ENCODE data around the gene LRRC56.
A peak's percentile ranks its signal among the peaks of the same experiment; 100 is the strongest.
"Not testable (repeated sequence)": the region's sequence is repeated elsewhere in the genome, so short reads cannot be mapped to it uniquely, and the experiment has no call there.

The LRRC56 gene

GRCh38 chr11:515131-515530, 22.2 kb upstream of the LRRC56 start:
- Histone ChIP-seq H3K4me3 (ENCODE audit: low read depth, low read length) (no peak overlapping the region), H3K4me1 (ENCODE audit: control insufficient read depth, insufficient read depth, low read length) (no peaks in the 10 kb centered on the region), H3K9me3 (ENCODE audit: control insufficient read depth, insufficient read depth, low read depth, low read length) (no peaks in the 10 kb centered on the region), H3K27ac (ENCODE audit: extremely low read depth, low read depth, low read length) (no peak overlapping the region), H3K36me3 (ENCODE audit: control insufficient read depth in 2 of 2, insufficient read depth in 1 of 2, low read length in 2 of 2) (peaks cover 0 to 8% of the 10 kb centered on the region in 2 experiments; a peak in 1 of 3 replicates)
- no peak for TF ChIP-seq ZNF366 (tag by site-specific recombination; conservative IDR thresholded peaks at IDR 0.05)
- ChIA-PET CTCF (no interaction called here), POLR2A (no interaction called here)

- Histone ChIP-seq H3K4me3 (ENCODE audit: low read depth, low read length) (no peak overlapping the region), H3K27ac (ENCODE audit: extremely low read depth, low read depth, low read length) (no peak overlapping the region), H3K36me3 (ENCODE audit: control insufficient read depth in 2 of 2, insufficient read depth in 1 of 2, low read length in 2 of 2) (peaks cover 0 to 7% of the 10 kb centered on the region in 2 experiments; a peak in 1 of 3 replicates), H3K9me3 (ENCODE audit: control insufficient read depth, insufficient read depth, low read depth, low read length) (no peaks in the 10 kb centered on the region), H3K4me1 (ENCODE audit: control insufficient read depth, insufficient read depth, low read length) (no peaks in the 10 kb centered on the region)
- ChIA-PET CTCF (interaction anchor here (0.9 kb wide), 1 partner anchor 19 kb away, joined by 4 read pairs; no protein-coding TSS in a partner anchor), POLR2A (no interaction called here)
- TF ChIP-seq SETDB1 (IDR thresholded peaks at IDR 0.05; ENCODE audit: insufficient read length, low read length) (peak; percentile 47), ZBTB20 (tag by site-specific recombination; IDR thresholded peaks at IDR 0.05) (no peak)
These were observed 20.9 kb upstream of the LRRC56 start for GRCh38 chr11:516400-516799.

GRCh38 chr11:516918-517685, 20.2 kb upstream of the LRRC56 start:
- H3K9me3 ChIP-seq (ENCODE audit: control insufficient read depth, insufficient read depth, low read depth, low read length); H3K36me3 ChIP-seq (ENCODE audit: control insufficient read depth in 2 of 2, insufficient read depth in 1 of 2, low read length in 2 of 2); POLR2A ChIA-PET; H3K4me3 ChIP-seq (ENCODE audit: low read depth, low read length); H3K4me1 ChIP-seq (ENCODE audit: control insufficient read depth, insufficient read depth, low read length); H3K27ac ChIP-seq (ENCODE audit: extremely low read depth, low read depth, low read length): not testable (repeated sequence)
- CTCF ChIA-PET: interaction anchor here (0.9 kb wide), 2 partner anchors 10 to 19 kb away, joined by 4 read pairs; no protein-coding TSS in a partner anchor

GRCh38 chr11:518463-519202, 18.7 kb upstream of the LRRC56 start:
- Histone ChIP-seq H3K9me3 (ENCODE audit: control insufficient read depth, insufficient read depth, low read depth, low read length) (no peaks in the 10 kb centered on the region), H3K4me1 (ENCODE audit: control insufficient read depth, insufficient read depth, low read length) (no peaks in the 10 kb centered on the region), H3K36me3 (ENCODE audit: control insufficient read depth in 2 of 2, insufficient read depth in 1 of 2, low read length in 2 of 2) (peaks cover 0 to 3% of the 10 kb centered on the region in 2 experiments; a peak in 1 of 3 replicates), H3K27ac (ENCODE audit: extremely low read depth, low read depth, low read length) (no peak overlapping the region), H3K4me3 (ENCODE audit: low read depth, low read length) (no peak overlapping the region)
- ChIA-PET POLR2A (no interaction called here), CTCF (interaction anchor here (0.6 to 1.6 kb wide), 26 partner anchors 8 to 307 kb away, joined by 3 to 8 read pairs (median 3); no protein-coding TSS in a partner anchor)
- TF ChIP-seq ZBTB20 (tag by site-specific recombination; IDR thresholded peaks at IDR 0.05) (peak; percentile 80), ZNF629 (tag by site-specific recombination; IDR thresholded peaks at IDR 0.05) (0 out of 2 replicates have a peak, but pooled peaks have one; percentile 26), MYNN (tag by site-specific recombination; IDR thresholded peaks at IDR 0.05; ENCODE audit: borderline replicate concordance) (no peak), SP7 (tag by site-specific recombination; IDR thresholded peaks at IDR 0.05) (peak; percentile 62), ZBTB21 (tag by site-specific recombination; IDR thresholded peaks at IDR 0.05) (no peak), ZBTB44 (tag by site-specific recombination; IDR thresholded peaks at IDR 0.05) (peak; percentile 58; the same call in 1 of the 2 replicates), BCL11B (tag by site-specific recombination; IDR thresholded peaks at IDR 0.05; ENCODE audit: low read depth) (no peak), KLF10 (tag by site-specific recombination; IDR thresholded peaks at IDR 0.05) (peak; percentile 87), ZNF510 (tag by site-specific recombination; IDR thresholded peaks at IDR 0.05; ENCODE audit: insufficient replicate concordance) (peak; percentile 97), BCL11A (tag by site-specific recombination; IDR thresholded peaks at IDR 0.05; ENCODE audit: low read depth) (0 out of 2 replicates have a peak, but pooled peaks have one; percentile 34), ZNF791 (tag by site-specific recombination; IDR thresholded peaks at IDR 0.05) (no peak), SP2 (tag by site-specific recombination; IDR thresholded peaks at IDR 0.05) (peak; percentile 41), ZSCAN4 (tag by site-specific recombination; IDR thresholded peaks at IDR 0.05) (no peak), ZNF366 (tag by site-specific recombination; conservative IDR thresholded peaks at IDR 0.05) (no peak), ZFP37 (tag by site-specific recombination; IDR thresholded peaks at IDR 0.05) (no peak), ZNF558 (tag by site-specific recombination; IDR thresholded peaks at IDR 0.05) (no peak), IKZF3 (tag by site-specific recombination; IDR thresholded peaks at IDR 0.05) (peak; percentile 65), ZNF416 (tag by site-specific recombination; IDR thresholded peaks at IDR 0.05) (no peak), REPIN1 (tag by site-specific recombination; IDR thresholded peaks at IDR 0.05; ENCODE audit: low read depth) (no peak), PRDM1 (tag by site-specific recombination; IDR thresholded peaks at IDR 0.05) (no peak)

All from HEK293 (cell line).